H9 (cell line): ENCODE measurements around the gene CDH4. TPM values are rescaled to one million over a fixed set of nuclear protein-coding genes. Genes with fewer than 3 reads are reported as not detected.

Experiments
- DNase-seq: peaks from one replicate; pipeline ENCODE4 v3.0.0-alpha.2; 2017
- H2AFZ ChIP-seq: one replicate; pipeline ENCODE4 v1.6.1; 2013; ENCODE audit warnings: mild to moderate bottlenecking, low read length, control low read depth, moderate library complexity
- H2AK5ac ChIP-seq: 2 replicates; pipeline ENCODE4 v1.6.1; 2013; ENCODE audit warnings: low read length, control low read depth, mixed read lengths; ENCODE audit not compliant: insufficient read length
- H2BK120ac ChIP-seq: one replicate; pipeline ENCODE4 v1.6.1; 2013; ENCODE audit warnings: low read depth, mild to moderate bottlenecking, low read length, control low read depth, inconsistent platforms; ENCODE audit not compliant: poor library complexity, severe bottlenecking
- H2BK12ac ChIP-seq: 2 replicates; pipeline ENCODE4 v1.6.1; 2013; ENCODE audit warnings: low read length, control low read depth, mixed read lengths, low read depth; ENCODE audit not compliant: insufficient read length
- H2BK15ac ChIP-seq: 2 replicates; pipeline ENCODE4 v1.6.1; 2013; ENCODE audit warnings: low read depth, low read length, control low read depth
- H2BK20ac ChIP-seq: one replicate; pipeline ENCODE4 v1.6.1; 2013; ENCODE audit warnings: low read depth, mild to moderate bottlenecking, low read length, control low read depth, inconsistent platforms; ENCODE audit not compliant: poor library complexity, severe bottlenecking
- H2BK5ac ChIP-seq: 2 replicates; pipeline ENCODE4 v1.6.1; 2013; ENCODE audit warnings: low read length, control low read depth, mixed read lengths; ENCODE audit not compliant: insufficient read length
- H3K14ac ChIP-seq: 2 replicates; pipeline ENCODE4 v1.6.1; 2013; ENCODE audit warnings: low read length, control low read depth; ENCODE audit not compliant: insufficient read depth
- H3K18ac ChIP-seq: 2 replicates; pipeline ENCODE4 v1.6.1; 2013; ENCODE audit warnings: low read depth, mild to moderate bottlenecking, mixed read lengths, low read length, control low read depth; ENCODE audit not compliant: insufficient read length
- H3K23ac ChIP-seq: 2 replicates; pipeline ENCODE4 v1.6.1; 2013; ENCODE audit warnings: low read length, control low read depth, mixed read lengths, low read depth; ENCODE audit not compliant: insufficient read length
- H3K23me2 ChIP-seq: 2 replicates; pipeline ENCODE4 v1.6.1; 2013; ENCODE audit warnings: low read depth, mild to moderate bottlenecking, mixed read lengths, low read length, control low read depth; ENCODE audit not compliant: insufficient read length, poor library complexity, severe bottlenecking
- H3K27ac ChIP-seq: 2 replicates; pipeline ENCODE4 v1.5.1; 2013; ENCODE audit warnings: low read length, control low read depth, mixed read lengths, low read depth; ENCODE audit not compliant: insufficient read length
- H3K27me3 ChIP-seq: 2 replicates; pipeline ENCODE4 v1.6.1; 2013; ENCODE audit warnings: low read length, control low read depth, inconsistent platforms; ENCODE audit not compliant: insufficient read depth
- H3K4ac ChIP-seq: 2 replicates; pipeline ENCODE4 v1.6.1; 2013; ENCODE audit warnings: low read depth, mild to moderate bottlenecking, control low read depth, inconsistent platforms, low read length, moderate library complexity
- H3K4me1 ChIP-seq: 2 replicates; pipeline ENCODE4 v1.6.1; 2013; ENCODE audit warnings: low read length, control low read depth, inconsistent platforms; ENCODE audit not compliant: insufficient read depth
- H3K4me2 ChIP-seq: 2 replicates; pipeline ENCODE4 v1.6.1; 2013; ENCODE audit warnings: low read length, control low read depth, mixed read lengths; ENCODE audit not compliant: insufficient read length, insufficient read depth
- H3K56ac ChIP-seq: 2 replicates; pipeline ENCODE4 v1.6.1; 2013; ENCODE audit warnings: low read depth, mild to moderate bottlenecking, mixed read lengths, low read length, control low read depth; ENCODE audit not compliant: insufficient read length
- H3K79me1 ChIP-seq: 2 replicates; pipeline ENCODE4 v1.6.1; 2013; ENCODE audit warnings: low read depth, mild to moderate bottlenecking, moderate library complexity, low read length, control low read depth, inconsistent platforms; ENCODE audit not compliant: insufficient read depth, poor library complexity, severe bottlenecking
- H3K79me2 ChIP-seq: 2 replicates; pipeline ENCODE4 v1.6.1; 2013; ENCODE audit warnings: low read length, control low read depth, inconsistent platforms; ENCODE audit not compliant: insufficient read depth
- H3K9ac ChIP-seq: 2 replicates; pipeline ENCODE4 v1.6.1; 2013; ENCODE audit warnings: low read length, control low read depth, mixed read lengths; ENCODE audit not compliant: insufficient read length; ENCODE audit errors: extremely low read depth
- H3K9me3 ChIP-seq: one replicate; pipeline ENCODE4 v1.6.1; 2013; ENCODE audit warnings: low read depth, low read length, inconsistent platforms; ENCODE audit not compliant: control insufficient read depth
- H3T11ph ChIP-seq: one replicate; pipeline ENCODE4 v1.6.1; 2013; ENCODE audit warnings: mild to moderate bottlenecking, low read length, control low read depth, inconsistent platforms
- H4K20me1 ChIP-seq: one replicate; pipeline ENCODE4 v1.6.1; 2013; ENCODE audit not compliant: control insufficient read depth, insufficient read length, insufficient read depth
- H4K5ac ChIP-seq: 2 replicates; pipeline ENCODE4 v1.6.1; 2013; ENCODE audit warnings: low read depth, mild to moderate bottlenecking, mixed read lengths, low read length, control low read depth; ENCODE audit not compliant: insufficient read length
- H4K8ac ChIP-seq: replicated peaks from 2 replicates; pipeline ENCODE4 v1.6.1; 2013; ENCODE audit warnings: low read length, control low read depth, mixed read lengths, low read depth; ENCODE audit not compliant: insufficient read length
- H4K91ac ChIP-seq: 2 replicates; pipeline ENCODE4 v1.6.1; 2013; ENCODE audit warnings: low read depth, mild to moderate bottlenecking, moderate library complexity, mixed read lengths, low read length, control low read depth; ENCODE audit not compliant: insufficient read length
- H3K27ac Mint-ChIP-seq, 3 experiments: 2 replicates in 2 of 3; 3 replicates in 1 of 3; pipeline ENCODE4 v1.8.0; 2020 to 2021; ENCODE audit warnings: mixed read lengths in 3 of 3, mild to moderate bottlenecking in 1 of 3, moderate library complexity in 1 of 3
- H3K27me3 Mint-ChIP-seq: 2 replicates; pipeline ENCODE4 v1.8.0; 2021; ENCODE audit warnings: low read depth, mild to moderate bottlenecking, moderate library complexity, mixed read lengths
- H3K36me3 Mint-ChIP-seq, 3 experiments: 2 replicates in 2 of 3; 3 replicates in 1 of 3; pipeline ENCODE4 v1.8.0; 2020 to 2021; ENCODE audit warnings: low read depth in 3 of 3, mixed read lengths in 3 of 3; ENCODE audit not compliant: insufficient read depth in 1 of 3
- H3K4me1 Mint-ChIP-seq, 2 experiments: 2 replicates each; pipeline ENCODE4 v1.8.0; 2020; ENCODE audit warnings: mixed read lengths in 2 of 2
- H3K4me3 Mint-ChIP-seq, 2 experiments: 2 replicates in 1 of 2; 3 replicates in 1 of 2; pipeline ENCODE4 v1.8.0; 2020 to 2021; ENCODE audit warnings: mild to moderate bottlenecking in 2 of 2, mixed read lengths in 2 of 2, moderate library complexity in 1 of 2
- H3K9me3 Mint-ChIP-seq, 2 experiments: 2 replicates in 1 of 2; 3 replicates in 1 of 2; pipeline ENCODE4 v1.8.0; 2020; ENCODE audit warnings: mild to moderate bottlenecking in 2 of 2, mixed read lengths in 2 of 2, moderate library complexity in 1 of 2
- CTCF ChIP-seq: fragments of 200-600 bp; sonication (generic); conservative IDR thresholded peaks from 3 replicates; pipeline ENCODE4 v1.8.0; 2021; ENCODE audit warnings: antibody characterized with exemption, mild to moderate bottlenecking
- WGBS: extraction: QIAGEN DNeasy Blood & Tissue Kit; methylation state at CpG from one replicate; pipeline ENCODE4 v1.1.7; 2013; ENCODE audit warnings: missing lambda C conversion rate, low lambda C conversion rate, mixed read lengths; ENCODE audit not compliant: insufficient read length; ENCODE audit errors: extremely low coverage; 5-methylcytosine and 5-hydroxymethylcytosine counted together
- total RNA-seq: library from RNA; stranded (reverse); gene quantifications from 2 replicates; pipeline ENCODE4 v1.2.1, GENCODE V29; 2021

CDH4 gene
- total RNA-seq, 1 experiment from 2014 or later = 3.0 TPM

GRCh38 chr20:61661025-61661424, 409.0 kb downstream of the CDH4 start:
- no peak for DNase-seq
- peaks cover 43% of the 10 kb centered on the region for H3K27me3 Mint-ChIP-seq
- WGBS = no CpG with 5 or more reads among the region's 8 CpGs
- no peak overlapping the region for H3K14ac ChIP-seq
- H3K9ac ChIP-seq = no peak overlapping the region
- H3T11ph ChIP-seq = no peak overlapping the region
- no peak overlapping the region for H4K91ac ChIP-seq
- H2BK120ac ChIP-seq = no peak overlapping the region
- no peaks in the 10 kb centered on the region for H3K9me3 Mint-ChIP-seq
- H2BK5ac ChIP-seq = no peak overlapping the region
- H2AFZ ChIP-seq = no peak overlapping the region
- no peaks in the 10 kb centered on the region for H3K4me1 ChIP-seq
- peaks cover 0 to 3% of the 10 kb centered on the region in 2 experiments; a peak in 2 of 4 replicates for H3K4me1 Mint-ChIP-seq
- H3K4me2 ChIP-seq = no peak overlapping the region
- H2BK12ac ChIP-seq = no peak overlapping the region
- H3K56ac ChIP-seq = no peak overlapping the region
- H4K20me1 ChIP-seq = no peaks in the 10 kb centered on the region
- no peak overlapping the region for H3K4ac ChIP-seq
- no peak overlapping the region for H3K23ac ChIP-seq
- no peaks in the 10 kb centered on the region; the same call in 1 of the 2 replicates for H3K27me3 ChIP-seq
- H2BK20ac ChIP-seq = no peak overlapping the region
- no peaks in the 10 kb centered on the region for H3K79me1 ChIP-seq
- TF ChIP-seq CTCF = no peak
- no peak overlapping the region for H2AK5ac ChIP-seq
- no peaks in the 10 kb centered on the region for H3K36me3 Mint-ChIP-seq
- no peak overlapping the region for H4K5ac ChIP-seq
- no peaks in the 10 kb centered on the region for H3K79me2 ChIP-seq
- H3K27ac Mint-ChIP-seq = no peak overlapping the region
- no peak overlapping the region for H4K8ac ChIP-seq
- no peak overlapping the region for H3K4me3 Mint-ChIP-seq
- H3K23me2 ChIP-seq = no peaks in the 10 kb centered on the region
- no peak overlapping the region for H3K18ac ChIP-seq
- H2BK15ac ChIP-seq = no peak overlapping the region
- no peaks in the 10 kb centered on the region for H3K9me3 ChIP-seq
- no peak overlapping the region for H3K27ac ChIP-seq
